Fibroblast of skin of left biceps (primary cell): ENCODE measurements around the gene VAPA.

Experiments
- DNase-seq, 2 experiments: peaks; one replicate each; pipeline ENCODE4 v3.0.0-alpha.2; 2013; ENCODE audit warnings: low read depth in 2 of 2

Gene VAPA

DNA sequence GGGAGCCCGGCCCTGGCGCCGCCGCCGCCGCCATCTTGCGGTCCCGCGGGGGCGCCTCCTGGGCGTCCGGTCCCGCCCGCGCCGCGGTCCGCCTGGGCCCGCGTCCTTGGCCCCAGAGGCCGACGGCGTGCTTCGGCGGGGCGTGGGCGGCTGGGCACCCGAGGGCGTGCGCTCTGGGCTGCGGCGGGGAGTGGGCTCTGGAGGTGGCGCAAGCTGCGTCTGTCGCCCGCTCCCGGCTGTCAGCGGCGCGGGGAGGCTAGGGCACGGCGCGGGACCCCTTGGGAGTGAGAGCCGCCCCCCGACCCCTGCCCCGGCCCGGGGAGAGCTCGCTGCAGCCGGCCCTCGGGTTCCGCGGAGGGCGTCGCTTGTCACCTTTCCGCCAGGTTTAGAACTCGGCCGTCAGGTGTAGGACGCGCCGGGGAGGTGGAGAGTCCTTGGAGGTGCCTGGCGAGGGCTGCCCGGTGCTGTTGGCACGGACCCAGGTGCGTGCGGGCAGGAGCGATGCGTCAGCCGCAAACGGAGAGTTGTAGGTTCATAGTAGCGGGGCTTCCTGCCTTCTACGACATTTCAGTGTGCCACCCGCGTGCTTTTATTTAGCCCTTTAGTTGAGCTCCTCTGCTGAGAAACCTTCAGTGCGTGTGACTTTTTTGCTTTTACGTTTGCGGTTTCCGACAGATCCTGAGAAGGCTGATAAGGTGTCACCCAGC is 921 bp downstream of the VAPA start:
- no peak for DNase-seq

DNA sequence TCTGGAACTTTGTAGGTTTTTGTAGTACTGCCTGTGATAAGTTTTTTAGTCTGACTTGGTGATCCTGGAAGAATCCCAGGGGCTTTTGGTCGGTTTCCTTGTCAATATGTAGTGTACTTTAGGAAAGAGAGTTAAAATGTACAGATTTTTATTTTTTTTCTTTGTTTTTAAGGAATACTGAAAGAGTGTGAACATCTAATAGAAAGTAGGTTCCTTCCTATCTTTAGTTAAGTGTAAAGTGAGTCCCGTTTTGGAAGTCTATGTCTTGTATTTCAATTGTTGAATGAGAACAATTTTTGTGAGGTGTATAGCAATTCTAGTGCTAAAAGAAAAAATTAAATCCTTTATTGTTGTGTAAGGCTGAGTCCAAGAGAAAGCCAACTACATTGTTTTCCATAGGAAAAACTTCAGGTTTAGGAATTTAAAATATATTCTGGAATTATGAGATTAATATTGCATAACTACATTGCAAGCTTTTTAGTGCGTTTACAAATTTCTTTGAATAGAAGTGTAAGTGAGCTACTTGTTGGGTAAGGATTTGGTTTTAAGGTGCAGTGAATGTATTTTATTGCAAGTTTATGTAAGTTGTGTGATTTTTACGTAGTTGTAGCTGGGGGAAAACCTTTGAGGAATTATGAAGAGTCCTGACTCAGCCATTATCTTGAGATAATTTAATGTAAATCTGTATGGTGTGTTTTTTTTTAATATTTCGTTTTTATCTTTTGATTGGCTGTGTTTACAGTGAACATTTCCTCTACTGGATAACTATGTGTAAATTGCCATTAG is 1.7 kb downstream of the VAPA start:
- DNase-seq, result no peak

DNA sequence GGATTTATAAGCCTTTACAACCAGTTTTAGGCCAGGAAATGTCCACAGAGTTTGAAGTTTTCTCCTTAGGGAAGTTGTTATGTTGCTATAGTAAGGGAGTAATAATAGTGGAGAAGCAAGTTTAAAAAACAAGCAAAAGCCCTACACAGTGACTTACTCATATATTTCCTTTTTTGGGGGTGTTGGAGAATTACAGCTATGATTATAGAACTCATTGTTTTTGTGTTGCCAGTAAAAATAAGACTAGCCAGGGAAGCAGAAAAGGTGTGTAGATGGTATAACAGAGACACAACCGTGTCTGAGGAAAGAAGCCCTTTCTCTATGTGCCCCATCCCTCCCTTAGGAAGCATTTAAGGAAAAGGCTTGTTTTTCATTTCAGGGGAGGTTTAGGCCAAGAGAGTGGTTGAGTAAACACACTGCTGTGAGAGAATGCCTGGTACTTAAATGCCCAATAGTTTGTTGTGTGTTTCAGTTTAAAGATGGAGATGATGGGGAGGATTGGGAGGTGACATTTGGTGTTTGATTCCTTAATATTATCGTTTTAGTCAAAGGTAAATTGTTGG is 2.3 kb downstream of the VAPA start:
- no peak for DNase-seq

DNA sequence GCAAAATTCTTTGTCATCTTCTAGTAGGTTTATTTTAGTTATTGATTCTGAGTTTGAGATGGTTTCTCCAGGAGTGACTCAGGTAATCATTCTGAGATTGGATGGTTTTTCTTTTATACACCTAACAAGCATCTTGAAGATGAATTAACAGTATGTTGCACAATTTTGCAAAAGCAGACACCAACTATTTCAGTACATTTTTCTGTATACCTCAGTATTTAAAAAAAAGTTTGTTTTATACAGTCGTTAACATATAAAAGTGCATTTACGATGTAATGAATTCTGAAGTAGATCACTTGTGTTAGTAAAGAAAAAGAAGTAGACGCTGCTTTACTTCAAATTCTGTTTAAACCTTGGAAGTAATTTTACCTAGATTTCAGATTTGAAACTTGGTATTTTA is 3.0 kb downstream of the VAPA start:
- no peak for DNase-seq

- DNase-seq, result no peak
Measured at GRCh38 chr18:9918016-9918680, 4.3 kb downstream of the VAPA start.

DNA sequence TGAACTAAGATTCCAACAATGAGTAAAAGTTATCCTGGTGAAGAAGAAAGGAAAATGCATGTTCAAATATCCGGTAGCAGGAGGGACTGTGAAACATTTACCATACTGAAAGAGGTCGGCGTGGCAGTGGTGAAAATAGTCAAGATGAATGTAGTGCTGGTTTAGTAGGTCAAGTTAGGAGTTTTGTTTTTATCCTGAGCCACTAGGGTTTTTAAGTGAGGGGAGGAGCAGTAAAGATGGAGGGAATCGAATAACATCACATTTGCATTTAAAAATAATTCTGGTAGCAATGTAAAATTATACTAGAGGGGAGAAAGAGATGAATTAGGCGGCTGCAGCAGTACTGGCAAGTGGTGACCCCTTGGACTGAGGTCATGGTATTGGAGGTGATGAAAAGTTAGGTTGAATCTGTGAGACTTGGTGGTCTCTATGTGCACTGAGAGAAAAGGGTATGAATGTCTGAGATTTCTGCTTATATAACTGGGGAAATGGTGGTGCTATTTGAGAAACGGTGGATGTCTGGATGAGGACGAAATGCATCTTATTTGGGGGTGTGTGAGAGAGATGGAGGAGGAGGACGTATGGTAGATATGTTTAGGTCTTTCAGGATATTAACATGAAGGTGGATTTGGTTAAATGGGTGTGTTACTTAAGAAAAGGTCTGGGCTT is 5.9 kb downstream of the VAPA start:
- DNase-seq, result no peak

GRCh38 chr18:9922592-9923311 is 8.9 kb downstream of the VAPA start:
- no peak for DNase-seq

- DNase-seq, result no peak
Measured at GRCh38 chr18:9924371-9924943, 10.6 kb downstream of the VAPA start.

DNA sequence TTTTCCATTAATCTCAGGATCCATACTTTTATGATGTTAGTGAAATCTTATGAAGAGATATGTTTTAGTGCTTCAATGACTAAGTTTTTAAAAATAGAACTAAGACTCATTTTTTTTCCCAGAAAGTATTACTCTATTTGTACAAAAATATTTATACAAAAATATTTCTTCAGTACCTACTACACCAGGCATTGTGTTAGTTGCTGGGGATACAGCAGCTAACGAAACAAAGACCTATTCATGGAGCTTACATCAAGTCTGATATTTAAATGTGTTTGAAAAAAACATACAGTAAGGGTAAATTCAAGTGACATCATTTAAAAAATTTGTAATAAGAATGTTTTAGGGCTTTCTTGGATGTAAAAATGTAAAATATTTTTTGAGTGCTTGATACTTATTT is 11.6 kb downstream of the VAPA start:
- DNase-seq, result no peak

GRCh38 chr18:9925795-9926194 is 12.0 kb downstream of the VAPA start:
- DNase-seq, result no peak

- DNase-seq, result no peak
Measured at GRCh38 chr18:9926223-9926894, 12.5 kb downstream of the VAPA start.

GRCh38 chr18:9926977-9927376 is 13.2 kb downstream of the VAPA start:
- no peak for DNase-seq

DNA sequence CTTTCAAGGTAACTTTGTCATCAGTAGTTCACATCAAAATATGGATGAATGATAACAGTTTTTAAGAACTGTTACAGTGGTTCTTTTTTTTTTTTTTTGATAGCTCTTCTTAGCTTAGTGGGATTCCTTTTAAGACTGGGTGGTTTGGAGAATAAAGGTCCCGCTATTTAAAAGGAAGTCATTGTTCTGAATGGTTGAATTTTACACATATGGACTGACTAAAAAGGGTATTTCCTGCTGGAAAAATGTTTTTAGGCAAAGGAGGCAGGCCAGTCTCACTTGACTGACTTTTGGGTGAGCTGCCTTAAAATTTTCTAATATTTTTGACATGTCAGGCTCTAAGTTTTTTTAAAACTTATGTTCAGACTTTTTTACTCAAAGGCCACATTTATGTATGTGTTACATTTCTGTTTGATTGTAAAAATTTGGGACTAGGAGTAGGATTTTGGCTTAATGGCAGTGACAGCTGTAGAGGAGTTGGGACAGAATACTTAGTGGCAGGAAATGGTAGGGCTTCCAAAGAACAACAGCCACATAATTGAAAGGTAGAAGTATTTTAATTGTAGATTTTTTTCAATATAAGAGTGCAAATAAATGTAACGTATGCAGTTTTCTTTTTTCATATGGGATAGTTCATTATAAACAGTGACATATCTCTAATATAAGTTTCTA is 13.7 kb downstream of the VAPA start:
- no peak for DNase-seq

DNA sequence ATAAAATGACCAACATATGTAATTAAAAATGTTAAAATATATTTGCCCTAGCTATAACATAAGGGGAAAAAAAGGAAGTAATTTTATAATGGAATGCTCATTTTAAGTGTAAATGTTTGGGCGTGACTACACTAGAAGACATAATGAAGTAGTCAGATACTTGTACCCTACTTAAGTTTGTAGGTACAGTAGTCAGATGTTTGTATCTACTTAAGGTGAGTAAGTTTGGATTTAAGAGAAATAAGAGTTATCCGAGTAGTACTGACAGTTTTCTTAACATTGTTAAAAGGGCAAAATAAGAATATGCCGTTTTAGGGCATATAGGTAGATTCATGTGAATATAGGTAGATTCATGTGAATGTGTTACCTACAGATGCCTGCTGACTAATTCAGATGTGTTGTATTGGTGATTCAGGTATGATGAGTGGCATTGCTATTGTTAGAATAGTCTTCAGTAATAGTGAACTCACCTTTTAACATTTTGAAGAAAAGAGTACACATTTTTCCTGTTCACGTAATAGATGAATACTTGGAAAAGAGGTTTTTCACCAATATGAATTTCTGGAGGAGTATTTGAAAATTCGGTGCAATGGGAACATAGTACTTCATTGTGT is 14.9 kb downstream of the VAPA start:
- no peak for DNase-seq

DNA sequence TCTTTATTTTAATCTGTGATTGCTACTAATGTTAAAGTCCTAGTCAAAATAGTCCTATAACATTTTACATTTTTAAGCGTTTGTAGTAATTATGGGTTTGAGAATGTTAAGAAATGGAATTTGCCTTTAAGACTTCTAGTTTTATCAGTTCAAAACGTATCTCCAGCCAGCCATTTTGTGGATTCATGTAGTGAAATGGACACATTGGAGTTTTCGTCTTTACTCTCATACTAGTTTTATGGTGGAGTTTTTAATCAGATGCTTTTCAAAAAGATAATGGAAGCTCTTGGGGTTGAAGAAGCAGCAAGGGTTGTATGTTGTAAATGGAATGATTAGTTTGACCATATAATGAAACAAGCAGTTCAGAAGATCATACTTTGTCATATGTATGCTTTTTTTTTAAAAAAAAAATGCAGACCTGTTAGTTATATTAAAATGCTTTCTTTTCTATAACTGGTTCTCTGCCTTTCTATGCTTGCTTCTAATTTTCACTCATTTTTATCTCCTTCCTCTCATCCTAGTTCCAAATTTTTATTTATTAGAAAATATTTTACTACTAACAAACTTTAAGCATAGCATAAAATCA is 16.6 kb downstream of the VAPA start:
- no peak for DNase-seq

GRCh38 chr18:9931146-9931545 is 17.3 kb downstream of the VAPA start:
- no peak for DNase-seq

DNA sequence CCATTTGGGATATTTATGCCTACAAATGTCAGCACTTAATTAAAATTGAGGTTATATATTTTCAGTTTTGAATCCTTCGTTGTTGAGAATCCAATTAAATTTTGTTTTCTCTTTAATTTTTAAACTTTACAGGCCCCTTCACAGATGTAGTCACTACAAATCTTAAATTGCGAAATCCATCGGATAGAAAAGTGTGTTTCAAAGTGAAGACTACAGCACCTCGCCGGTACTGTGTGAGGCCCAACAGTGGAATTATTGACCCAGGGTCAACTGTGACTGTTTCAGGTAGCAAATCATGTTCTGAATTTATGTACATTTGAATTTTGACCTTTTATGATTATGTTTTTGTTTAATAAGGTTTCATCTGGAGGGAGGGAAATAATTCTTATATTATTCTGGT is 17.9 kb downstream of the VAPA start:
- DNase-seq, result no peak

- DNase-seq, result no peak
Measured at GRCh38 chr18:9933865-9934264, 20.0 kb downstream of the VAPA start.

DNA sequence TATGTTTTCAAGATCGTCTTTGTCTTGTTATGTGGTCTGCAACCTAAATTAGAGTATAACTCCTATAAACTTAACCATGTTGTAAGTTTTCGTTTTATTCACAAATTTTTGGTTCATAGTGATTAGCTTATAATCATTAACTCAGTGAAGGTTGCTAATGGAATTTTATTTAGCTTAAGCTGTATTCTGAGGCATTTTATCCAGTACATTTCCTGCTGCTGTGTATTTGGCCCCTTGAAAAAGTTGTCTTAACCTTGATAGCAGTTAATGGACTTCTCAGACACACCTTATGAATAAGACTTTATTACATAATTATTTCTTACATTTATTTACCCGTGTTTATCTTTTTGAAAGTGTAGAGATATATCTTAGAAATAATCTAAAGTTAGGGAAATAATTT is 20.5 kb downstream of the VAPA start:
- DNase-seq, result no peak
